Neural cell (in vitro differentiated cells): Measurements from ENCODE around the gene LPCAT1. TPM values are rescaled to one million over a fixed set of nuclear protein-coding genes. Genes with fewer than 3 reads are reported as not detected.

Experiments
- H2AFZ ChIP-seq: fragments of 200-600, 300-800 bp; sonication (generic), shearing (Covaris generic); 2 replicates; pipeline ENCODE4 v1.6.0; 2014; ENCODE audit warnings: low read depth, mild to moderate bottlenecking, antibody characterized with exemption, low read length, moderate library complexity
- H3F3A ChIP-seq: fragments of 200-600 bp; shearing (Covaris generic); 2 replicates; pipeline ENCODE4 v1.6.1; 2016; ENCODE audit warnings: mild to moderate bottlenecking, moderate library complexity, mixed read lengths, antibody characterized with exemption, low read length; ENCODE audit not compliant: insufficient read depth, poor library complexity, severe bottlenecking
- H3K27ac ChIP-seq: fragments of 200-600, 300-800 bp; sonication (generic), shearing (Covaris generic); 2 replicates; pipeline ENCODE4 v1.5.1; 2014; ENCODE audit warnings: mild to moderate bottlenecking, low read length, moderate library complexity
- H3K27me3 ChIP-seq: fragments of 300-800, 200-600 bp; sonication (generic), shearing (Covaris generic); 2 replicates; pipeline ENCODE4 v1.6.0; 2014; ENCODE audit warnings: mild to moderate bottlenecking, low read depth, low read length, moderate library complexity; ENCODE audit not compliant: insufficient read depth
- H3K36me3 ChIP-seq: fragments of 300-800, 200-600 bp; sonication (generic), shearing (Covaris generic); 2 replicates; pipeline ENCODE4 v1.5.1; 2014; ENCODE audit warnings: mild to moderate bottlenecking, antibody characterized with exemption, low read length, moderate library complexity; ENCODE audit not compliant: insufficient read depth
- H3K4me2 ChIP-seq: fragments of 300-800, 200-600 bp; sonication (generic), shearing (Covaris generic); 2 replicates; pipeline ENCODE4 v1.6.0; 2014; ENCODE audit warnings: mild to moderate bottlenecking, low read length
- H3K4me3 ChIP-seq: fragments of 300-800, 200-600 bp; sonication (generic), shearing (Covaris generic); 2 replicates; pipeline ENCODE4 v1.5.1; 2014; ENCODE audit warnings: mild to moderate bottlenecking, low read length, moderate library complexity
- H3K79me2 ChIP-seq: fragments of 200-600 bp; shearing (Covaris generic); replicated peaks from 2 replicates; pipeline ENCODE4 v1.6.0; 2014; ENCODE audit warnings: mild to moderate bottlenecking, low read length, moderate library complexity; ENCODE audit not compliant: insufficient read depth
- H3K9ac ChIP-seq: fragments of 300-800, 200-600 bp; sonication (generic), shearing (Covaris generic); 2 replicates; pipeline ENCODE4 v1.6.1; 2016; ENCODE audit warnings: mild to moderate bottlenecking, low read length, mixed read lengths
- H3K9me2 ChIP-seq: fragments of 200-600 bp; shearing (Covaris generic); 2 replicates; pipeline ENCODE4 v1.6.1; 2016; ENCODE audit warnings: mild to moderate bottlenecking, low read length, mixed read lengths; ENCODE audit not compliant: insufficient read depth
- H3K9me3 ChIP-seq: fragments of 200-600, 300-800 bp; sonication (generic), shearing (Covaris generic); 2 replicates; pipeline ENCODE4 v1.6.1; 2016; ENCODE audit warnings: mild to moderate bottlenecking, mixed run types, low read length, moderate library complexity, mixed read lengths
- H4K20me1 ChIP-seq: fragments of 200-600 bp; shearing (Covaris generic); 2 replicates; pipeline ENCODE4 v1.6.1; 2016; ENCODE audit warnings: mild to moderate bottlenecking, mixed run types; ENCODE audit not compliant: insufficient read depth
- CTCF ChIP-seq: fragments of 450-650 bp; IDR thresholded peaks from 2 replicates; pipeline ENCODE4 v1.5.1; 2014; ENCODE audit warnings: antibody characterized with exemption, mild to moderate bottlenecking, moderate library complexity; ENCODE audit not compliant: poor library complexity, severe bottlenecking
- EP300 ChIP-seq: fragments of 450-650 bp; conservative IDR thresholded peaks from 2 replicates; pipeline ENCODE4 v1.6.1; 2014; ENCODE audit warnings: antibody characterized with exemption, mild to moderate bottlenecking, moderate library complexity; ENCODE audit not compliant: poor library complexity, severe bottlenecking
- EZH2 ChIP-seq: fragments of 200-600, 300-800 bp; shearing (Covaris generic), sonication (generic); IDR thresholded peaks from 2 replicates; pipeline ENCODE4 v1.6.1; 2014; ENCODE audit warnings: antibody characterized with exemption, low read length, borderline replicate concordance, mild to moderate bottlenecking; ENCODE audit not compliant: insufficient read depth, poor library complexity, severe bottlenecking
- MXI1 ChIP-seq: fragments of 450-650 bp; conservative IDR thresholded peaks from 2 replicates; pipeline ENCODE4 v1.6.1; 2014; ENCODE audit warnings: antibody characterized with exemption, mild to moderate bottlenecking; ENCODE audit not compliant: poor library complexity, severe bottlenecking
- POLR2AphosphoS5 ChIP-seq: IDR thresholded peaks from 2 replicates; pipeline ENCODE4 v1.6.1; 2012
- RAD21 ChIP-seq: fragments of 450-650 bp; conservative IDR thresholded peaks from 2 replicates; pipeline ENCODE4 v1.6.1; 2014; ENCODE audit warnings: antibody characterized with exemption, mild to moderate bottlenecking, moderate library complexity
- SMC3 ChIP-seq: fragments of 450-650 bp; conservative IDR thresholded peaks from 2 replicates; pipeline ENCODE4 v1.6.1; 2014; ENCODE audit warnings: antibody characterized with exemption, mild to moderate bottlenecking, moderate library complexity; ENCODE audit not compliant: poor library complexity
- TAF1 ChIP-seq: IDR thresholded peaks from 2 replicates; pipeline ENCODE4 v1.6.1; 2012; ENCODE audit warnings: low read depth
- polyA plus RNA-seq: library from polyadenylated mRNA; depleted of rRNA; stranded (reverse); fragments of >200 nt; gene quantifications from 2 replicates; pipeline ENCODE4 v1.2.3, GENCODE V29; 2014
- TF ChIP-seq, protein P1 (sequence below): IDR thresholded peaks from 2 replicates; pipeline ENCODE4 v1.6.1; 2012; ENCODE audit warnings: borderline replicate concordance

Gene LPCAT1
- polyA plus RNA-seq, 1 donor from 2014 or later: 61.8 TPM

- no peaks in the 10 kb centered on the region for H3K27me3 ChIP-seq
- no peak overlapping the region for H3K27ac ChIP-seq
- no peak overlapping the region for H3K4me2 ChIP-seq
- no peak overlapping the region for H3K4me3 ChIP-seq
- no peaks in the 10 kb centered on the region for H3K9me3 ChIP-seq
- TF ChIP-seq CTCF (no peak), SMC3 (no peak), EP300 (no peak), POLR2AphosphoS5 (no peak), MXI1 (no peak), RAD21 (no peak), EZH2 (no peak), TAF1 (no peak)
- TF ChIP-seq, protein P1, sequence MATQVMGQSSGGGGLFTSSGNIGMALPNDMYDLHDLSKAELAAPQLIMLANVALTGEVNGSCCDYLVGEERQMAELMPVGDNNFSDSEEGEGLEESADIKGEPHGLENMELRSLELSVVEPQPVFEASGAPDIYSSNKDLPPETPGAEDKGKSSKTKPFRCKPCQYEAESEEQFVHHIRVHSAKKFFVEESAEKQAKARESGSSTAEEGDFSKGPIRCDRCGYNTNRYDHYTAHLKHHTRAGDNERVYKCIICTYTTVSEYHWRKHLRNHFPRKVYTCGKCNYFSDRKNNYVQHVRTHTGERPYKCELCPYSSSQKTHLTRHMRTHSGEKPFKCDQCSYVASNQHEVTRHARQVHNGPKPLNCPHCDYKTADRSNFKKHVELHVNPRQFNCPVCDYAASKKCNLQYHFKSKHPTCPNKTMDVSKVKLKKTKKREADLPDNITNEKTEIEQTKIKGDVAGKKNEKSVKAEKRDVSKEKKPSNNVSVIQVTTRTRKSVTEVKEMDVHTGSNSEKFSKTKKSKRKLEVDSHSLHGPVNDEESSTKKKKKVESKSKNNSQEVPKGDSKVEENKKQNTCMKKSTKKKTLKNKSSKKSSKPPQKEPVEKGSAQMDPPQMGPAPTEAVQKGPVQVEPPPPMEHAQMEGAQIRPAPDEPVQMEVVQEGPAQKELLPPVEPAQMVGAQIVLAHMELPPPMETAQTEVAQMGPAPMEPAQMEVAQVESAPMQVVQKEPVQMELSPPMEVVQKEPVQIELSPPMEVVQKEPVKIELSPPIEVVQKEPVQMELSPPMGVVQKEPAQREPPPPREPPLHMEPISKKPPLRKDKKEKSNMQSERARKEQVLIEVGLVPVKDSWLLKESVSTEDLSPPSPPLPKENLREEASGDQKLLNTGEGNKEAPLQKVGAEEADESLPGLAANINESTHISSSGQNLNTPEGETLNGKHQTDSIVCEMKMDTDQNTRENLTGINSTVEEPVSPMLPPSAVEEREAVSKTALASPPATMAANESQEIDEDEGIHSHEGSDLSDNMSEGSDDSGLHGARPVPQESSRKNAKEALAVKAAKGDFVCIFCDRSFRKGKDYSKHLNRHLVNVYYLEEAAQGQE: no peak
- no peaks in the 10 kb centered on the region for H3K9me2 ChIP-seq
- H3K36me3 ChIP-seq: no peaks in the 10 kb centered on the region
- no peak overlapping the region for H3K9ac ChIP-seq
- no peaks in the 10 kb centered on the region for H3K79me2 ChIP-seq
- H2AFZ ChIP-seq: no peak overlapping the region
- no peaks in the 10 kb centered on the region for H3F3A ChIP-seq
- H4K20me1 ChIP-seq: no peaks in the 10 kb centered on the region
Measured at GRCh38 chr5:1542781-1543180, 19.0 kb upstream of the LPCAT1 start.

DNA sequence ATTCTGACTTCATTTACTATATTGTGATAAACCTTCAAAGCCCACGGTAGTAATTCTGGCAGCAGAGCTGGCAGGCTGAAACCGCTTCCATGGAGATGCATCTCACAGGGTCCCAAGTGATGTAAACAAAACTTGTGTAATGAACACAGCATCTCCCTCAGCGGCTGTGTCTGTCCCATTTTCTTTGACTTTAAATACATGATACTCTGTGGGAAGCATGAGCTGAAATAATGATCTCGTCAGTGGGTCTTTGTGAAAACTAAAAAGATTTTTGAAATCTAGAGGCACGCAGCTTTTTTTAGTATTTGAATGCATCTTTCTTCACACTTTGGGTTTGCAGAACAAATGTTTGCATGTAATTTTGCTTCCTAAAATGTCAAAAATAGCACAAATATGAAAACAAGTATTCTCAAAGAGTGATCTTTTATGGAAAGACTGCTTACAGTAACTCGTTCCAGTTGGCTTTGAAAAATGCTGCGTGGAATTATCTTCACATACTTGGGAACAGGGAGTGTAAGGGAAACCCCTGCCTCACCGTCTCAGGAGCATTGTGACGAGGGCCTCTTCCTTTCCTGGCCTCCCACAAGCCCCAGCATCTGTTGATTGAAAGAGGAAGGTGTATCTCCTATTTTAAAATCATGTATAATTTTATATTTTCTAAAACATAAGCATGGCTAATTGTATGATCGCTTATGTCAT lies 18.1 kb upstream of the LPCAT1 start:
- peak overlapping the region; percentile 34 for H3K27ac ChIP-seq

More for the DNA sequence above, 18.1 kb upstream of the LPCAT1 start:
- H3K79me2 ChIP-seq: no peaks in the 10 kb centered on the region
- H3K27me3 ChIP-seq: no peaks in the 10 kb centered on the region
- H3K9ac ChIP-seq: peak overlapping the region; percentile 21
- H3K9me3 ChIP-seq: no peaks in the 10 kb centered on the region
- no peak overlapping the region for H3K4me2 ChIP-seq
- no peaks in the 10 kb centered on the region for H3K9me2 ChIP-seq
- no peak overlapping the region for H2AFZ ChIP-seq
- H3K4me3 ChIP-seq: peak overlapping the region; percentile 24
- no peaks in the 10 kb centered on the region for H3K36me3 ChIP-seq
- TF ChIP-seq POLR2AphosphoS5 (peak; percentile 50), MXI1 (no peak)
- no peaks in the 10 kb centered on the region for H3F3A ChIP-seq
- no peaks in the 10 kb centered on the region for H4K20me1 ChIP-seq
